Stimulated activated CD4-positive, alpha-beta T cell treated with anti-CD3 and anti-CD28 coated beads, Interleukin-1b, Interleukin-23, amount 100 ng/mL, for 1 hour (primary cell): ENCODE results near the gene WDHD1.
"Not testable (repeated sequence)": the region's sequence is repeated elsewhere in the genome, so short reads cannot be mapped to it uniquely, and the experiment has no call there.

Experiments
- DNase-seq, 2 donors: peaks; one replicate each; pipeline ENCODE4 v3.0.0-alpha.2; 2020; ENCODE audit warnings: low read depth in 2 of 2

The WDHD1 gene

GRCh38 chr14:55047301-55048053, 20.6 kb upstream of the WDHD1 start:
- no peak for DNase-seq

- DNase-seq: no peak
Measured at GRCh38 chr14:55045087-55045486, 18.2 kb upstream of the WDHD1 start.

GRCh38 chr14:55043528-55043927, 16.6 kb upstream of the WDHD1 start:
- no peak for DNase-seq

- DNase-seq: no peak
Measured at GRCh38 chr14:55038708-55039107, 11.8 kb upstream of the WDHD1 start.

- not testable (repeated sequence) for DNase-seq
Measured at GRCh38 chr14:55037995-55038394, 11.1 kb upstream of the WDHD1 start.

- DNase-seq: no peak
Measured at GRCh38 chr14:55031190-55031589, 4.3 kb upstream of the WDHD1 start.

- no peak for DNase-seq
Measured at GRCh38 chr14:55028476-55028875, 1.6 kb upstream of the WDHD1 start.

- DNase-seq: no peak
Measured at GRCh38 chr14:55028066-55028465, 1.2 kb upstream of the WDHD1 start.

- no peak for DNase-seq
Measured at GRCh38 chr14:55026441-55026792, 482 bp downstream of the WDHD1 start.

- DNase-seq: no peak
Measured at GRCh38 chr14:55025948-55026347, 951 bp downstream of the WDHD1 start.

GRCh38 chr14:55024365-55024764, 2.5 kb downstream of the WDHD1 start:
- not testable (repeated sequence) for DNase-seq

- no peak for DNase-seq
Measured at GRCh38 chr14:55019968-55020554, 6.8 kb downstream of the WDHD1 start.

GRCh38 chr14:55015006-55015405, 11.9 kb downstream of the WDHD1 start:
- DNase-seq: no peak

- DNase-seq: no peak
Measured at GRCh38 chr14:55005071-55005470, 21.8 kb downstream of the WDHD1 start.

GRCh38 chr14:55000381-55000780, 26.5 kb downstream of the WDHD1 start:
- no peak for DNase-seq

- no peak for DNase-seq
Measured at GRCh38 chr14:54985156-54985555, 41.7 kb downstream of the WDHD1 start.

GRCh38 chr14:54981698-54982097, 45.2 kb downstream of the WDHD1 start:
- no peak for DNase-seq

- no peak for DNase-seq
Measured at GRCh38 chr14:54979039-54979438, 47.9 kb downstream of the WDHD1 start.

- no peak for DNase-seq
Measured at GRCh38 chr14:54976316-54976715, 50.6 kb downstream of the WDHD1 start.

- no peak for DNase-seq
Measured at GRCh38 chr14:54975856-54976255, 51.0 kb downstream of the WDHD1 start.

- DNase-seq: no peak
Measured at GRCh38 chr14:54974788-54975414, 52.0 kb downstream of the WDHD1 start.

- DNase-seq: no peak
Measured at GRCh38 chr14:54967496-54967895, 59.4 kb downstream of the WDHD1 start.

GRCh38 chr14:54955143-54955542, 71.8 kb downstream of the WDHD1 start:
- DNase-seq: no peak
